Activated CD4-positive, alpha-beta T cell treated with anti-CD3 and anti-CD28 coated beads for 1 hour (primary cell): ENCODE data around the gene LRIG3.
"Not testable (repeated sequence)": the region's sequence is repeated elsewhere in the genome, so short reads cannot be mapped to it uniquely, and the experiment has no call there.

Source experiments
- DNase-seq: peaks from one replicate; pipeline ENCODE4 v3.0.0-alpha.2; 2020

Gene LRIG3, protein sequence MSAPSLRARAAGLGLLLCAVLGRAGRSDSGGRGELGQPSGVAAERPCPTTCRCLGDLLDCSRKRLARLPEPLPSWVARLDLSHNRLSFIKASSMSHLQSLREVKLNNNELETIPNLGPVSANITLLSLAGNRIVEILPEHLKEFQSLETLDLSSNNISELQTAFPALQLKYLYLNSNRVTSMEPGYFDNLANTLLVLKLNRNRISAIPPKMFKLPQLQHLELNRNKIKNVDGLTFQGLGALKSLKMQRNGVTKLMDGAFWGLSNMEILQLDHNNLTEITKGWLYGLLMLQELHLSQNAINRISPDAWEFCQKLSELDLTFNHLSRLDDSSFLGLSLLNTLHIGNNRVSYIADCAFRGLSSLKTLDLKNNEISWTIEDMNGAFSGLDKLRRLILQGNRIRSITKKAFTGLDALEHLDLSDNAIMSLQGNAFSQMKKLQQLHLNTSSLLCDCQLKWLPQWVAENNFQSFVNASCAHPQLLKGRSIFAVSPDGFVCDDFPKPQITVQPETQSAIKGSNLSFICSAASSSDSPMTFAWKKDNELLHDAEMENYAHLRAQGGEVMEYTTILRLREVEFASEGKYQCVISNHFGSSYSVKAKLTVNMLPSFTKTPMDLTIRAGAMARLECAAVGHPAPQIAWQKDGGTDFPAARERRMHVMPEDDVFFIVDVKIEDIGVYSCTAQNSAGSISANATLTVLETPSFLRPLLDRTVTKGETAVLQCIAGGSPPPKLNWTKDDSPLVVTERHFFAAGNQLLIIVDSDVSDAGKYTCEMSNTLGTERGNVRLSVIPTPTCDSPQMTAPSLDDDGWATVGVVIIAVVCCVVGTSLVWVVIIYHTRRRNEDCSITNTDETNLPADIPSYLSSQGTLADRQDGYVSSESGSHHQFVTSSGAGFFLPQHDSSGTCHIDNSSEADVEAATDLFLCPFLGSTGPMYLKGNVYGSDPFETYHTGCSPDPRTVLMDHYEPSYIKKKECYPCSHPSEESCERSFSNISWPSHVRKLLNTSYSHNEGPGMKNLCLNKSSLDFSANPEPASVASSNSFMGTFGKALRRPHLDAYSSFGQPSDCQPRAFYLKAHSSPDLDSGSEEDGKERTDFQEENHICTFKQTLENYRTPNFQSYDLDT

DNA sequence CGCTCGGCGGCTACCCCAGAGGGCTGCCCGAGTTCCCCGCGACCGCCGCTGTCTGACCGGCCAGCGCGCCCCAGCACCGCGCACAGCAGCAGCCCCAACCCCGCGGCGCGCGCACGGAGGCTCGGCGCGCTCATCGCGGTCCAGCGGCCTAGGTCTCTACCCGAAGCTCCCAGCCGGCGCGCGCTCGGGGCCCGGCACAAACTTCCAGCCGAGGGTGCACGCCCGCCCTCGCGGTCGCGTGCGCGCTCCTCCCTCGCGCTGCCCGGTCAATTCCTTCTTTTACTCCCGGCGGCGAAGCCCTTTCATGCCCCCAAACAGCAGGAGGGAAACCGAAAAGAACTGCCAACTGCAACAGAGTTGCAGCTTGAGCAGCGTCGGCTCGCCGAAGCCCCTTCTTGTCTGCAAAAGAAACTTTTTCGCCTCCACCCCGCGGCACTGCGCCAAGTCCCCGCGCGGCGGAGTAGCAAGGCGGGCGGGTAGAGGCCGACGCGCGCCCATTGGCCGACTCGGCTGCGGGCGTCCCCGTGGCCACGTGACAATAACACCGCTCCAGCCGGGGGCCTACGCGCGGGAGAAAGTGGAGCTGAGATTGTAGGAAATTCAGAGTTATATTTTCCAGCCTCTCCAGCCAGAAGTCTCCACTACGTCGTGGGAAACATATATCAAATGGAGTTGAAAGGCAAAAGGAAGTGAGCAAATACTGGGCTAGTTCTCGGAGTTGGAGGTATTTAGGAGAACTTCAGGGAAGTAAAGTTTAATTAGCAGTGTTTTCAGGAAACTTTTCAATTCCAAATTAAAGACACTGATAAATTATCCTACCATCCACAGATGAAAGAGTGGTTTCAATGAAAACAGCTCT is at the start of gene LRIG3:
TSS of gene LRIG3 (minus strand) at position 403 of the 859 bp plus-strand sequence. CDS start at position 134, 269 bp downstream.
- no peak for DNase-seq

DNA sequence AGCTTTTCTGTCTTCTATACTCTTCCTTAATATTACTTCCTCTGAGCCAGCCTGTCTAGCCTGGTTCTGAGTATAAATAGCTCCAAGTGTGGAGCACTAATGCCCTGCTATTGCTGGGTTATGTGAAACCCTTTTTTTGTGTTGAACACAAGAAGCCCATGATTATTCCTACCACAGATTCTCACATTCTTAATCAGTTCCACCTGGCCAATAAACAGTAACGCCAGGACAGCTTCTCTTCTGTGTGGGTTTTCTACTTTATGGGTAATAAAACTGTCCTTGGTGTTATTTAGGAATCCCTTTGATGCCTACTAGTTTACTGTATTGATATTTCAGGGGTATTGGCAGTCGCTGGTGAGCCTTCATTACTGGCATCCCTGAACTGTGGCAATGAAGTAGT is 48.9 kb upstream of the LRIG3 start:
- no peak for DNase-seq

DNA sequence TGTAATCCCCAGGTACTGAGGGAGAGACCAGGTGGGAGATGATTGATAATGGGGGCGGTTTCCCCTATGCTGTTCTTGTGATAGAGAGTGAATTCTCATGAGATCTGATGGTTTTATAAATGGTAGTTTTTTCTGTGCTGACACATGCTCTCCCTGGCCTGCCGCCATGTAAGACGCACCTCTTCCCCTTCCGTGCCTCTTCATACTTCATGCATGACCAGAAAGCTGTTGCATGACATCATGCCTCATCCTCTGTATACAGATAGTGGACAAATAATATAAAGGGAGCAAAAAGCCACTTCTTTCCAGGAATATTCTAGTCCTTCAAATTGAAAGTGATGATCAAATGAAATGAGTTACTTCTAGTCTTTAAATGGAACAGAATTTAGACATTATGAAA is 47.3 kb upstream of the LRIG3 start:
- DNase-seq, result no peak

DNA sequence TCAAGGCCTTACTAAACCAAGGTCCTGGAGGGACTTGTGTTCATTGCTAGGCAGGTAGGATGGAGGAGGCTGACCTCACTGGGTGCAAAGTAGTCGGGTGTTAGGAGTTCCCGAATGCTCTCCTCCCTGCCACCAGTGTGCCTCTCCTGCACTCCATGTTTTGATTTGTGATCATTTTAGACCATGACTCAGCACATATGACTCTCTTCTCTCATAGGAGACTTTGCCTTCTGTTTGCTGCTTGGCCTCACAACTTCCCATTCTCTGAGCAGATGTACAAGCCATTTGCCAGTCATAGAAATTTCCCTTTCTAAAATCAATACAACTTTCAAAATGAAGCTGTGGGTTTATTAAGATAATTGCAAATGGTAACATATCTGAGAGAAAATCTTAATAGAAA is 46.6 kb upstream of the LRIG3 start:
- DNase-seq, result no peak

DNA sequence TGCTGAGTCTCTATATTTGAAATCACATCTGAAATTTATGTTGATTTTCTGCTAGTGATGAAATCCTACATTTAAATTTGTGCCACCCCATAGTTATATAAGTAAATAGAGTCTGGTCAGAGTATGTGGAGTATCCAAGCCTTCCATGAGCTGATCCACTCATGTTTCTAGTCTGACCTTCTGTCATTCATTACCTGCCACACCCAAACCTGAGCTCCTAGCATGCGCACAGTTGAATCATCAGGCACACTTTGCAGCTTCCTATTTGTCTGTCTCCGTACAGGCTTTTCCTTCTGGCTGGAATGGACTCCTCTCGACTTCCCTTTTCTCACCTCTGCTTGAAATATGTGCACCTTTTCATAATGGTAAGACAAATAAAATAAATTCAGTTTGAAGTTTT is 45.3 kb upstream of the LRIG3 start:
- DNase-seq, result no peak

DNA sequence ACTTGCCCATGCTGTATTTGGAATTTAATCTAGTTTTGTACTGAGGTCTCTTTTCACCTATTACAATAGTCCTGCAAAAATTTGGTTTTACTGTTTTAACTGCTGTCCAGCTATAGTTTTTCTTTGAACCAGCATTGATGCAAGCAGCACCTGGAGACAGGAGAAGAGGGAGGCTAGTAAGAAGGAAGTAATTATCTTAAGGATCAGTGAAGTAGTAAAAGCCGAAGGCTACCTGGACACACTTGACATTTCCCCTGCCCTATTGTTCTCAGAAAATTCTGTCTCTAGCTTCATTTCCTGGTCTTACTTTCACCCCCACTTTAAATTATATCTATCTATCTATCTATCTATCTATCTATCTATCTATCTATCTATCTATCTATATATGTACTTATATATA is 43.5 kb upstream of the LRIG3 start:
- DNase-seq, result no peak

DNA sequence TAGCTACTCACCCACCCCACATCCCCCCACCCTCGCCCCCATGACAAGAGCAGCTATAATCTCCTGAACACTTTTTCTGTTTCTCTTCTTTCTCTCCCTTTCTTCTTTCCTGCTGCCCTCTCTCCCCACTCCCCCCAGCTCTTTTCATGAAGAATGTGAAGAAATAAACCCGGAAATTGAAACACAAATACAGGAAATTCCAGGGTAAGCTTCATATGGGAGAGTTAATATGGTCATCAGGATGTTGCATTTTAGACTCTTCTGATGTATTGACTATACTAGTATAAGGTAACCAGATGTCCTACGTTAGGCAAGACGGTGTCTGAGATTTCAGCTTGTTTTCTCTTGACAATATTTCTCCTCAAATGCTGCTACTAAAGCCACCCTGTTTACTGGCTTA is 41.6 kb upstream of the LRIG3 start:
- no peak for DNase-seq

DNA sequence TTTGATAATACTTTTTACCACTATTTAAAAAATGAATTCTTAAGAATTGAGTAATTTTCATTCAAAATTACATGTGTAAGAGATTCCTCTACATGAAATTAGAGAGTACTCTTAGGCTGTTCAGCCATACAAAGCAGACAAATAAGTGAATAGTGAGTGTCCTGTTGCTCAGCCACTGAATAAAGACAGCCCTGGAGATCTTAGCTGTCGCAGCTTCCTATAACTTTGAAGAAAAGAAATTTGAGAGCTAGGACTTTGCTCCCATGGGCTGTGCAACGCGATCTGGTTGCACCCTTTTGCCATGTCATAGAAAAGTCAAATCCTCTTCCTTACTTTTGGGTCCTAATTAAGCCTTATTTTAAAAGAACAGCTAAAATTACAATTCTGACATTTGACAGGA is 40.9 kb upstream of the LRIG3 start:
- no peak for DNase-seq

DNA sequence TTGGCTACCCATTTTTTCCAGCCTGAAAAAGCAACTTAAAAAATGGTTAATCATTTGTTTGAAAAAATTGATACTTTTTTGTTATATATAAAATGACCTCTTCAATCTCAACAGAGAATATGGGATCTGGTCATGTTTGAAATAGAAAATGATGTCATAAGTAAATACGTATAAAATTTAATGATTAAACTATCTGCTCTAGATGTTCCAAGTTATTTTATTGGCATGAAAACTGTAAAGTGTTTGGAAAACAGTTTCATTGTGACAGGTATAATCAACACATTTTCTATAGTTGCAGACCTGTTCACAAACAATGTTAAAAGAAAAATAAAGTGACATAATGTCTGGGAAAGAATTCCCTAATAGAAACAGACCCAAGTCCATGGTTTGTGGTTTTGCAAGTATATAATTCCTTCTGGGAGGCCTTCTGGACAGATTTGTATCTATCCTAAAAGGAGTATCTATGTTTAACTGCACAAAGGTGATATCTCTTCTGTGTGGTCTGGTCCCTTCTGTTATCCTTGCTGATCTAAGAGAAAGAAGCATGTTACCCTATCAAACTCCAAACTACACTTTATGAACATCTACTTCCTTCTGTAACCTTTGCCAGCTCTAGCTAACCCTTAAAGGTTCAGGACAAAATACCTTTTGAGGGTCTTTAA is 39.5 kb upstream of the LRIG3 start:
- DNase-seq, result no peak

DNA sequence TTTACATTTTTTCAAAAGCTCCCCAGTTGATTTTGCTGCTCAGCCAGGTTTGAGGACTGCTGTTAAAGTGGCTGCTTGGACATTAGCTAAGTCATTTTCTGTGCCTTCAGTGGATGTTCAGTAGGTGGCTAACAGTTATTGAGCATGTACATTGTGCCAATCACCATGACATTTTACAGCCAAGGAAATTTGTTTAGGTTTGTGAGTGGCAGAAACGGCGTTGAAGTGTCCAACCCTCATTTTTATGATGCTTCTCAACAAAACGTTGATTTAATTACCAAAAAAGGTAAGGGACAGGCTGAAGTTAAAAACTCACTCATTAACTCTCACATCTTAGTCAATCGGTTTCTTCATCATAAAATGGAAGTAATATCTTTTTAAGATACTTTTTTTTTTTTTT is 37.0 kb upstream of the LRIG3 start:
- no peak for DNase-seq

DNA sequence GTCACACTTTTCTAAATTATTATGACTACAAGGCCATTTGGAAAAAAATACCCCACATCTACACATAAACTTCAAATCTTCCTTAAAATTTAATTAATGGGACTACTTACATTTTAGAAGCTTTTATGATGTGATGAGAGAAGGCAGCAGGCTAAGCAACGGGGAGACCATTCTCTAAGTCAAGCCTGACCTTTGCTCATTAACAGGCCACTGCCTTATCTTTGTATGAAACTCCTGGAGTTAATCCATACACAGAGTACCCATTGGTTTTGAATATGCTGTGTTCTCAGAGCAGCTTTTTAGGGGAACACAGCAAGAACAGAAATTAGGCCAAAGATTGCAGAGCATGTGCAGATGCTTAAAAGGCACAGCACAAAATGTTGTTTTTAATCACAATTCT is 35.5 kb upstream of the LRIG3 start:
- no peak for DNase-seq

DNA sequence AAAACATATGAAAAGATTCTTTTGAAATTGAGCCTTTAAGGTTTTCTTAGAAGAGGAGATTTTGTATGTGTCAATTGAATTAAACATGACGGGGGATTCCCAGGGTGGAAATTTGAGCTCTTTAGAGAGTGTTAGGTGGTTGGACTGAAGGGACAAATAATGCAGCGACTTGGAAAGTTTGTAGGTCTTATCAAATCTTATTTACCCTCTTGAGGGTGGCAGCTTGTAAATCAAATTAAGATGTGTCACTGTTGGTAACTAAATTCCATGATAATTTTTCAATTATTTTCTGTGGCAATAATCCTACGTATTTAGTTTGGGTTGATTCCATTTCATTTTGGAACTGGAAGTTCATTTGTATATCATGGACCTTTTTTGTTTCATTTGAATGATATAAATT is 33.7 kb upstream of the LRIG3 start:
- no peak for DNase-seq

DNA sequence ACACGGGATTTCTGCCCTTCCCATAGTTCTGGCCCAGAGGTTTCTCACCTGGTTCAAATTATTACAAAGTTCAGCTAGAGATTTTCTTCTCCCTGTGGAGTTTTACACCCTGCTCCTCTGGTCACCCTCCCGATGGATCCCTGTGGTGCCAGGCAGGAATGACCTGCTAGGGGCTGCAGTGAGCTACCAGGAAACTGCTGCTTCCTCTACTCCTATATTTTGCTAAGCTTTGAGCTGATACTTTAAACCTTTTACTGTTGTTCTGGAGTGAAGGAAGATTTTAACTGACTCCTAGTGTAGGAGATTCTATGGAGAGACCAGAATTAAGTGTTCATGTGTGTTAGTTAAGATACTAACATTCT is 30.4 kb upstream of the LRIG3 start:
- DNase-seq, result no peak

DNA sequence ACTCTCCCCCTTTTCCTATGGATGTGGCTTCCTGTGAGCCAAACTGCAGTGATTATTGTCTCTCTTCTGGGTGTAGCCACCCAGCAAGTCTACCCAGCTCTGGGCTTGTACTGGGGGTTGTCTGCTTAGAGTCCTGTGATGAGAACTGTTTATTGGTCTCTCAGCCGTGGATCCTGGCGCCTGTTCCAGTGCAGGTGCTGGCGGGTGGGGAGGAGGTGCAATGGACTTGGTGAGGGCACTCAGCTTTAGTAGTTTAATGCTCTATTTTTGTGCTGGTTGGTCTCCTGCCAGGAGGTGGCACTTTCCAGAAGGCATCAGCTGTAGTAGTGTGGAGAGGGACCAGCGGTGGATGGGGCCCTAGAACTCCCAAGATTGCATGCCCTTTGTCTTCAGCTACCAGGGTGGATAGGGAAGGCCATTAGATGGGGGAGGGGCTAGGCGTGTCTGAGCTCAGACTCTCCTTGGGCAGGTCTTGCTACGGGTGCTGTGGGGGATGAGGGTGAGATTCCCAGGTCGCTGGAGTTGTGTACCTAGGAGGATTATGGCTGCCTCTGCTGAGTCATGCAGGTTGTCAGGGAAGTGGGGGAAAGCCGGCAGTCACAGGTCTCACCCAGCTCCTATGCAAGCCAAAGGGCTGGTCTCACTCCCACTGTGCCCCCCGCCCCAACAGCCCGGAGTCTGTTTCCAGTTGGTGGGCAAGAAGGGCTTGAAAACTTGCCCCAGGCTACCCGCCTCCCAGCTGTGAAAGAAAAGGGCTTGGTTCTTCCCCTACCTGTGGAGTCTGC is 29.8 kb upstream of the LRIG3 start:
- not testable (repeated sequence) for DNase-seq

DNA sequence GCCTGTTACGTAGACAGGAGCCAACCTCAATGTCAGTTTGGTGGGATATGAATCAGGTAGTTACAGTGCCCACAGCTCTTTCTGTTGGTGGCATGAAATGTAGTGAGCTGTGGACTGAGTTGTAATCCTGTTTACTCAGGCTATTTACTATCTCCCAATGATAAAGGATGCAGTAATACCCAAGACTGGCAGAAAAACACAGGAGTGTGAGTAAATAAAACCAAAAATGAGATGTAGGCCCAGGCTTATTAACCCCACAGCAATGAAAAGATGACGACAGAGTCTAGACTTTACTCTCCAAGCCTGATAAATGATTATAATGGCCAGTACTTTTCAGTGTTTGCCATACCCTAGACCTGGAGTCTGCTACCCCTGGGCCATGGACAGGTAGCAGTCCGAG is 22.8 kb upstream of the LRIG3 start:
- DNase-seq, result no peak

DNA sequence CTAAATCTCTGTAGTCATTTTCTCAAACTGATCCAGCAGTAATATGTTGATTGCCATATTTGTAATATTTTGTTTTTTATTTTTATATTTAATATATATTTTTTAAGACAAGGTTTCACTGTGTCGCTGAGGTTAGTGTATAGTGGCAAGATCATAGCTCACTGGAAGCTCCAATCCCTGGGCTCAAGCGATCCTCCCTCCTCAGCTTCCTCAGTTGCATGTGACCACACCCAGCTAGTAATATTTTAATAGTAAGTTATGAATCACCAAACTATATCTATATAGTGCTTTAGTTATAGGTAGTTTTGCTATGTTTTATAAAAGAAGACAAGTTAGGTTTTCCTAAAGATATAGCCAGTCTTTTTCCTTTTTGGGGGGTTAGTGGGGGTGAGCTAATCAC is 22.0 kb upstream of the LRIG3 start:
- DNase-seq, result no peak

DNA sequence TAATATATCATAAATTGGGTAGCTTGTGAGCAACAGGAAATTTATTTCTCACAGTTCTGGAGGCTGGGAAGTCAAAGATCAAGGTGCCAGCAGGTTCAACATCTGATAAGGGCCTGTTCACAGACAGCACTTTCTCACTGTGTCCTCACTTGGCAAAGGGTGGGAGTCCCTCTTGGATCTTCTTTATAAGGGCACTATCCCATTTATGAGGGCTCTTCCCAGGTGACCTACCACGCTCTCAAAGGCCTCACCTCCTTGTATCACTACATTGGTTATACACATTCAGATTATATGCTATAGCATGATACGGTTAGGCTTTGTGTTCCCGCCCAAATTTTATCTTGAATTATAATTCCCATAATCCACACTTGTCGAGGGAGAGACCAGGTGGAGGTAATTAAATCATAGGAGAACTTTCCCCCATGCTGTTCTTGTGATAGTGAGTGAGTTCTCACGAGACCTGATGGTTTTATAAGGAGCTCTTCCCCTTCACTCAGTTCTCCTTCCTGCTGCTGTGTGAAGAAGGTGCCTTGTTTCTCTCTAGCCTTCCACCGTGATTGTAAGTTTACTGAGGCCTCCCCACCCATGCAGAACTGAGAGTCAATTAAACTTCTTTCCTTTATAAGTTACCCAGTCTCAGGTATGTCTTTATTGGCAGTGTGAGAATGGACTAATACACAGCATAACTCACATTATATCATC is 19.2 kb upstream of the LRIG3 start:
- no peak for DNase-seq

DNA sequence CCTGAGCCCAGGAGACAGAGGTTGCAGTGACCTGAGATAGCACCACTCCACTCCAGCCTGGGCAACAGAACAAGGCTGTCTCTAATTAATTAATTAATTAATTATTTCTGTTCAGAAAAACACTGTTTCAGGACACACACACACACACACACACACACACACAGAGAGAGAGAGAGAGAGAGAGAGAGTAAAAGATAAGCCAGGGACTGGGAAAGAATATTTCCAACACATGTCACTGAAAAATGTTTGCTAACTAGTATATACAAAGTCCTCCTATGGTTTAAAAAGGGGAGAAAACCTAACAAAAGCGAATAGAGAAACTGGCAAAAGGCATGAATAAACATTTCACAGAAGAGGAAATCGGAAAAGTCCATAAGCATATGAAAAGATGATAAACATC is 18.1 kb upstream of the LRIG3 start:
- DNase-seq, result no peak

DNA sequence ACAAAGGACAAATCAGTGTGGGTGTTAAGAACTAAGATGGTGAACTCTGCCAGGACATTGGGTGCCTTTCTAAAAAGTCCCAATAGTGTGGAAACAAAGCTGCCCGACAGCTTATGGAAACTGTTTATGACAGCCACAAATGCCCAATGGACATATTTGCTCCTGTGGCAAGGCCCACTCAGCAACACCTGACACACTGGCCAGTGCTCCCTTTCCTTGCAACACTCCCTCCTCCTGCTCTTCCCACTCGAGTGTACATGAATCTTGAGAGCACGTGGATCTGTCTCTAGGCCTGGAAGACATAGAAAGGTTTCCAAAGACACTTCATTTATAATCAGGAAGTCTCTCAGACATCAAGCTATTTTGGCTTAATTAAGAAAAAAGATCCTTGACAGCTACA is 14.2 kb upstream of the LRIG3 start:
- DNase-seq, result no peak

DNA sequence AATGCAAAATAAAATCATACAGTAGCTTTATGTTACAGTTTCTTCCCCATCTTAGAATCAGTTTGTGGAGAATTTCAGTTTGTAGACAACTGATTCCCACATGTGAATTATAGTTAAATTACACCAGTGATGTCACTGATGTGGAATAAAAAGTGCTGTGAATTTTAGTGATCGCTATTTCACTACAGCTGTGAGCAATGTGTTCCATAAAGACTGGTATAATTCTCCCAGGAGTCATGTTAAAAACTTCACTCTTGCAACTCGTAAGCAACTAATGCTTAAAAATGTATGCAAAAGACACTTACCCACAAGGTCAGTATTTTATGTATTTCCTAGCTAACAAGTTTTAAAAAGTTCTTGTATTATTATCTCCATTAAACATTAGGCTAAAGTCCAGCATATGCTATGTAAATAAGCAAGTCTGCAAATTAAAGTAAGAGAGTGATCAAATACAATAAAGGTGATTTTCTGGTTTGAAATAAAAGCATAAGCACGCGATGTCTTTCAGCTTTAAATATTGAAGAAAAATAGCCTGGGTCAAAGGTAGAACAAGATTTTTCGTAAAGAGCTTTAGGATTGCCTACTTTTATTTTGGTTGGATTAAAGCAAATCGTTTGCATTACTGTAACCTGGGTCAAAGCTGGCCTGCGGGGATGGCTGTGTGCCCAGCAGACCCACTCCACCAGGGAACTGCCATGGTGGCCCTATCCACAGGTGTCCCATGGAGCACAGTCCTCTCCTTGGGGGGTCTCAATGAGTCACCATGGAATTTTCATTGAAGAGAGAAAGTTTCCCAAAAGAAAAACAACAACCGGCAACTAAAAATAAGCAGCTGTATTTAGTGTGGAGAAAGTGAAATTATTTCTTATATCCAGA is 12.7 kb upstream of the LRIG3 start:
- DNase-seq, result no peak
